GM10248 (cell line): ENCODE measurements around the gene GPR25.

ENCODE experiments used
- CTCF ChIA-PET: fragments of 300-600 bp; sonication (Branson Sonifier 250); formaldehyde crosslinking; extraction: SDS; loops from one replicate; lab custom pipeline; 2021; ENCODE audit warnings: antibody characterized with exemption; lab: Yijun Ruan, JAX
- POLR2A ChIA-PET: fragments of 350-650 bp; sonication (Branson Sonifier 250); formaldehyde crosslinking; extraction: SDS; loops from one replicate; lab custom pipeline; 2020; ENCODE audit warnings: antibody characterized with exemption; lab: Yijun Ruan, JAX
- DNase-seq: peaks from one replicate; pipeline ENCODE4 v3.0.0; 2012; ENCODE audit errors: extremely low spot score
- CTCF ChIP-seq: IDR thresholded peaks from 2 replicates; pipeline ENCODE4 v1.5.1; 2012; ENCODE audit warnings: mild to moderate bottlenecking, low read depth; ENCODE audit errors: extremely low read depth, missing control alignments, control extremely low read depth

Gene GPR25

DNA sequence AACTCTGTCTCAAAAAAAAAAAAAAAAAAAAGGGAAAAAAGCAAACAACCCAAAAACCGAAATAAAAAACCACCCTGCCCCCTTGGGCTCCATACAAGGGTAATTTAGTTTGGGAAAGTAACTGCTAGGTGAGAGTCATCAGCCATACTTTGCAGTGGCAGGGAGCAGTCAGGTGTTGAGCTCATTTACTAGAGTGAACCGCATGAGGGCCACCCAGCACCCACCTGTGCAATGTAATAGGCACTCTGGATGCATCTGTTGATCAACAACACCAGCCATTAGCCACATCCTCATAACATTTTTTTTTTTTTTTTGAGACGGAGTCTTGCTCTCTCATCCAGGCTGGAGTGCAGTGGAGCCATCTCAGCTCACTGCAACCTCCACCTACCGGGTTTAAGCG, 31.0 kb downstream of the GPR25 start:
- TF ChIP-seq CTCF = no peak
- CTCF ChIA-PET = interaction anchor here (1.0 to 4.0 kb wide), 5 partner anchors 9 to 138 kb away, joined by 3 to 26 read pairs (median 4); partner anchors contain the start of gene INAVA
- POLR2A ChIA-PET = interaction anchor here (0.7 kb wide), 1 partner anchor 123 kb away, joined by 7 read pairs; no protein-coding TSS in a partner anchor
- no peak for DNase-seq

DNA sequence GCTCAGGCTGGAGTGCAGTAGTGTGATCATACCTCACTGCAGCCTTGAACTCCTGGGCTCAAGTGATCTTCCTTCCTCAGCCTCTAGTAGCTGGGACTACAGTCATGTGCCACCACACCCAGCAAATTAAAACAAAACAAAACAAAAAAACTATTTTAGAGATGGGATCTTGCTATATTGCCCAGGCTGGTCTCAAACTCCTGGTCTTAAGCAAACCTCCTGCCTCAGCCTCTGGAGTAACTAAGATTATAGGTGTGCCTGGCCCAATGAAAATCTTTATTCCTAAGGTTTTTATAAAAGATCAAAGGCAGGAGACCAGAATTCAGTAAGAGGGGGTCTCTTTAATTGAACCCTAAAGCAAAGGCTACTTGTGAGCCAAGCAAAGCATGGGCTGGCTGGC, 32.0 kb downstream of the GPR25 start:
- DNase-seq = no peak
- ChIA-PET CTCF (interaction anchor here (1.0 to 4.0 kb wide), 5 partner anchors 10 to 137 kb away, joined by 4 to 26 read pairs (median 4); partner anchors contain the start of gene INAVA), POLR2A (no interaction called here)
- no peak for TF ChIP-seq CTCF

DNA sequence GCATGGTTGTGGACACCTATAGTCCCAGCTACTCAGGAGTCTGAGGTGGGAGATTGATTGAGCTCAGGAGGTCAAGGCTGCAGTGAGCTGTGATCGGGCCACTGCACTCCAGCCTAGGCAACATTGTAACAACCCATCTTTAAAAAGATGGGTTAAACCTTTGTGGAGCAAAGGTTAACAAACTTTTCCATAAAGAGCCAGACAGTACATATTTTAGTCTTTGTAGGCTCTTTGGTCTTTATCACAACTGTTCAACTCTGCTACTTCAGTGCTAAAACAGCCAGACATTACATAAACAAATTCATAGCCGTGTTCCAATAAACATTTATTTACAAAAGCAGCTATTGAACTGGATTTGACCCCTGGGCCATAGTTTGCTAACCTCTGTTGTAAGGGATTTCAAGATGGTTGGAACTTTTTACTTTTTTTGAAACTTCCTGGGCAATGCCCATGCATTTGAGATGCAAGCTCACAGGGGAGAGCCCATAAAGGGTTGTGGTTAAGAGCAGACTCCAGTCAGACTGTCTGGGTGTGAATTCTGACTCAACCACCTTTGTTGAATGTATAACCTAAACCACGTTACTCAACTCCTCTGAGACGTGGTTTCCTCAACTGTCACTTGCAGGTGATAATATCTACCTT, 32.8 kb downstream of the GPR25 start:
- POLR2A ChIA-PET = no interaction called here
- DNase-seq = no peak
- CTCF ChIA-PET = interaction anchor here (1.3 to 4.0 kb wide), 3 partner anchors 10 to 66 kb away, joined by 4 to 26 read pairs (median 4); no protein-coding TSS in a partner anchor
- no peak for TF ChIP-seq CTCF

DNA sequence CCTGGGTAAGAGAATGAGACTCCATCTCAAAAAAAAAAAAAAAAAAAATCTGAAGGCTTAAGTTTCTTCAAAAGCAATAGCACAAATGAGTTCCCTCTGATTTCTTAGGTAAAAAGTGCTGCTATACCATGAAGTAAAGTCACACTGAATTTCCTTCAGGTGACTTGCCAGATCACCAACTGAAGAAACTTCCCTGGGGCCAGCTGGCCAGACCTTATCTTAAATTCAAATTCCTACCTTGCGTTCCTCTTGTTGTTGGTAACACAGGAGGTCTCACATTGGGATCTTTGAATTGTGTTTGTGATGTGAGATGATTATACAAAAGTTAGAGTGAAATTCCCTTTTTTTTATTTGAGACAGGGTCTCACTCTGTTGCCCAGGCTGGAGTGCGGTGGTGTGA, 33.7 kb downstream of the GPR25 start:
- CTCF ChIA-PET = interaction anchor here (0.9 to 3.3 kb wide), 6 partner anchors 14 to 285 kb away, joined by 3 to 9 read pairs (median 6); no protein-coding TSS in a partner anchor
- POLR2A ChIA-PET = no interaction called here
- DNase-seq = no peak
- no peak for TF ChIP-seq CTCF

DNA sequence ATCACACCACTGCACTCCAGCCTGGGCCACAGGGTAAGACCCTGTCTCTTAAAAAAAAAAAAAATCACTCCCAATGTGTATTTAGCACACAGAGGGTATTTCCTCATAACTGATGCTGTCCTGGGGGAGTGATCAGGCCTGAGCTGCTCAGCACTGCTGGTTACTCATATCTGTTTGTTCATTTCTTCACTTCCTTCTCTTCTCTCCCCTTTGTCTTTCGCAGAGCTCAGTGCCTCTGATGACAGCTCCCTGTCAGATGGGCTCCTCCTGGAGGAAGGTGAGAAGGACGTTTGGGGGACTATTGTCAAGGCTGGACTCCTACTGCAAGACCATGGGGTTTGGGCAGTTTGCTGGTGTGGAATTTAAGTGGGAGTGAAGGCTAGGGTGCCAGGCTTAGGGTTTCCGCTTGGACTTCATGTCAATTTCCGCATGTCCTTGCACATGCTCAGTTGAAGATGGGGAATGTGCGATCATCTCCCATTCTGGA, 34.9 kb downstream of the GPR25 start:
- ChIA-PET CTCF (interaction anchor here (0.8 to 3.6 kb wide), 12 partner anchors 10 to 286 kb away, joined by 3 to 15 read pairs (median 4); partner anchors contain the start of gene INAVA), POLR2A (no interaction called here)
- TF ChIP-seq CTCF = no peak
- DNase-seq = peak; percentile 72

GRCh38 chr1:200908191-200908868, 35.5 kb downstream of the GPR25 start:
- DNase-seq = no peak
- ChIA-PET POLR2A (no interaction called here), CTCF (interaction anchor here (0.8 to 3.6 kb wide), 12 partner anchors 10 to 286 kb away, joined by 3 to 15 read pairs (median 4); partner anchors contain the start of gene INAVA)
- TF ChIP-seq CTCF = no peak
